ENCODE data around the gene BORCS5.
"Not testable (repeated sequence)": the region's sequence is repeated elsewhere in the genome, so short reads cannot be mapped to it uniquely, and the experiment has no call there.

The BORCS5 gene

DNA sequence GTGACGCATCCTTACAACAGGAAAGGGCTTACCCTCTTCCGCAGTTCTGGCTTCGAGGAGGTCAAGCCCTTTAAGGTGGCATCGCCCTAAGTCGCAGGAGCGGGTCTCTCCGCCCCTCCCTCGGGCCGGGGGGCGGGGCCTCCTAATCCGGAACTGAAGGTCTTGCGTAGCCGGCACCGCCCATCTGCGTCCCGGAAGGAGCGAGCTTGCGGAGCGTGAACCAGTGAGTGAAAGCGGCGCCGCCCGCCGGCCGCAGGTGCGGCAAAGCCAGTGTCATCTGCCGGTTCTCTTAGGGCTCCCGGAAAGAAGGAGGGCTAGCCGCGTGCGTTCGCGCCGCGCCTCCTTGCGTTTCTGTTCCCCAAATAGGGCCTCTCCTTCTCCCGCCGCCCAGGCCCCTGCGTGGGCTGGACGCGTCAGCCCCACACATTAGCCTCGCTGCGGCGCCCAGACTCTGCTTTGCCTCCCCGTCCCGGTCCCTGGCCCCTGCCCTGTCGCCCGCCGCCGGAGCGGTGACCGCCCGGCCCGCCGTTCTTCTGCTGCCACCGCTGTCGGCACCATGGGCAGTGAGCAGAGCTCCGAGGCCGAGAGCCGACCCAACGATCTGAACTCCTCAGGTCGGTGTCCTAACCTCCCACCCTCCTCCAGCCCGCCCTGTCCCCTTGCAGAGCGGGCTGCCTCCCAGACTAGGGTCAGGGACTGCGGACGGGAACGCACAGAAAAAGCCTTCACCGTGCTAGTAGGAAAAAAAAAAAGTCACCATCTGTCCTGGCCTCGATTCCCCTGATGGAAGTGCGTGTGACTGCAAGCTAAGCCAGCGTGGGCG, at the start of gene BORCS5:
TSS of gene BORCS5 (plus strand) at position 183 of the 823 bp plus-strand sequence. CDS start at position 557, 374 bp downstream.
- DNase-seq (ENCODE audit: low read depth), result peak; percentile 85

DNA sequence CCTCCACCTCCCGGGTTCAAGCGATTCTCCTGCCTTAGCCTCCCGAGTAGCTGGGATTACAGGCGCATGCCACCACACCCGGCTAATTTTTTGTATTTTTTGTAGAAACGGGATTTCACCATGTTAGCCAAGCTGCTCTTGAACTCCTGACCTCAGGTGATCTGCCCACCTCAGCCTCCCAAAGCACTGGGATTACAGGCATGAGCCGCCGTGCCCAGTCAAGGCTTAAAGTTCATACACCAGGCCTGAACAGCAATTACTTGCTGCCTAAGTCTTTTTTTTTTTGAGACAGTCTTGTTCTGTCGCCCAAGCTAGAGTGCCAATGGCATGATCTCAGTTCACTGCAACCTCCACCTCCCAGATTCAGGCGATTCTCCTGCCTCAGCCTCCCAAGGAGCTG, 46.2 kb upstream of the BORCS5 start:
- DNase-seq (ENCODE audit: low read depth), result not testable (repeated sequence)

DNA sequence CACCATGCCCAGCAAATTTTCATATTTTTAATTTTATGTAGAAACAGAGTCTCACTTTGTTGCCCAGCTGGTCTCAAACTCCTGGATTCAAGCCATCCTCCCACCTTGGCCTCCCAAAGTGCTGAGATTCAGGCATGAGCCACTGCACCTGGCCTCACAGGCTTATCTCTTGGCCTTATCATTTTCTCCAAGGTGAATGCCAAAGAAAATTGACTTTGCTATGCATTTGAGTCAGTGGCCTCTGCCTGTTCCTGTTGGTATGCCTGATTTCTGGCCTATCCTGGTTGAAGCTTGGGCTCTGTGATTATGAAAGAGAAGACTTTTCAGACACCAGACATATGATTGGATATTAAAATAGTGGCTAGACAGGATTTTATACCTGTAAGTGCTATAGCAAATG, 41.0 kb upstream of the BORCS5 start:
- no peak for DNase-seq (ENCODE audit: low read depth)

DNA sequence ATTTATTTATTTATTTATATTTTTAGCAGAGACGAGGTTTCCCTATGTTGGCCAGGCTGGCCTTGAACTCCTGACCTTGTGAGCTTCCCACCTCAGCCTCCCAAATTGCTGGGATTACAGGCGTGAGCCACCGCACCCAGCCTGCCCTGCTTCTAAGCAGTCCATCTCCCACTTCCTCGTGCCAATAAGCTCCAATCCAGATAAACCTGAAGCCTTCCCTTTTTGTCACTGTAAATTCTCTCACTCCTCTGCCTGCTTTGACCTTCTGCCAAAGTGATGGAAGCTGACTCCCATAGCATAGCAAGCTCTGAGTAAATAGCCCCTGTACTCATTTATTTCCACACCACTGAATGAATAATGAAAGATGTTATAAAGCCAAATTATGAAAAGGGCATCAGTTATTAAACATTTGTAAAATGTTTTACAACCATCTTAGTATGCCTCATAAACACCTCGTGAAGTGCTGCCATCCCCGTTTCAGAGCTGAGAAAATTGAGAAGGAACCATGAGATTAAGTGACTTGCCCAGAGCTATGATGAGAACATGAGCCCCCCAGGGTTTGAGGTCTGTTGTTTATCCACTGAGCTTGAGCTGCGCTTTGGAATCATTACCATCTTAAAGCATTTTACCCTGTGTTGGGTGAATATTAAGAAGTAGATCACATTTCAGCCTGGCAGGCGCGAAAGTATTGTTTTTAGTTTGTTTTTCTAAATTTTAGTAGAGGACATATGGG, 37.3 kb upstream of the BORCS5 start:
- DNase-seq (ENCODE audit: low read depth), result no peak

DNA sequence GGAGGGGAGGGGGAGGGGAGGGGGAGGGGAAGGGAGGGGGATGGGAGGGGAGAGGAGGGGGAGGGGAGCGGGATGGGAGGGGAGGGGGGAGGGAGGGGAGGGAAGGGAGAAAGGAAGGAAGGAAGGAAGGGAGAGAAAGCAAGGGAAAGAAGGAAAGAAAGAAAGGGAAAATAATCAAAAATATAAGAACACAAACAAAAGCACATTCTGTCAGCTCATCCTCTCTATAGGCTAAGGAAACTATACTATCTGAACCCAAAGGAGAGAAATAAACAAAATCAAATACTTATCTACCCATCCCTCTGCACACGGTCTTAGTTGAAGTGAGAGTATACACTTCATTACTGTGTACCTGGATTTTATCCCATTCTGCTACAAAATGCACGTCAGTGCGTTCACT, 33.8 kb upstream of the BORCS5 start:
- no peak for DNase-seq (ENCODE audit: low read depth)

DNA sequence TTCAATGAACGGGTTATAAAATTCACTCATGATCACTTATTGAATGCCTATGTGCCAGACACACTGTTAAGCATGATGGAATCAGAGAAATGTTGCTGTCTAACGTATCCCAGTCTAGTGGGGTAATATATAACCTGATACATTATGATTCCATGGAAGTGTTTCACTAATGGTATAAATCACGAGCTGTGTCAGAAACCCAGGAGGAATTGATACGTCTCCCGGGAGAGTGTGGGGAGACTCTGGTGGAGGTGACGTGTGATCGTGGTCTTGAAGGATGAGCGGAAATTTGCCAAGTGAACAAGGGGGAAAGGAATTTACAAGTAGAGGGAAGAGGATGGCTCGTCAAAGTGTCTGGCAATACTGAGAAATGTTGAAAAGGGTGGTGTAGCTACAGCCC, 33.3 kb upstream of the BORCS5 start:
- DNase-seq (ENCODE audit: low read depth), result peak; percentile 40

DNA sequence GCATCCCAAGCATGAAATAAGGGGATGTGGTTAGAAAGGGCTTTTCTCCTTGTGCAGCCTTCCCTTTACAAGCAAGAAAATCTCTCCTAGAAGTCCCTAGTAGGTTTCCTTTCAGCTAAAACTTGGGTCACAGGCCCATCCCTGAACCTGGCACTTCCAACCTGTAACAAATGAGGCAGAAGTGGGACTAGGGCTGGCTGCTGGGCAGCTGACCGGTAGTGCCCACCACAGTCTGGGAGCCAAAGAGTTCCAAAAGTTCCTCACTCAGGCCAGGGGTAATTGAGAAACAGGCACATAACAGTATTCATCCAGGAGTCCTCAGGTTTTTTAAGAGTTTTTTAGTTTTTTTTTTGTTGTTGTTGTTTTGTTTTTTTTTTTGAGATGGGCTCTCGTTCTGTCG, 30.6 kb upstream of the BORCS5 start:
- no peak for DNase-seq (ENCODE audit: low read depth)

DNA sequence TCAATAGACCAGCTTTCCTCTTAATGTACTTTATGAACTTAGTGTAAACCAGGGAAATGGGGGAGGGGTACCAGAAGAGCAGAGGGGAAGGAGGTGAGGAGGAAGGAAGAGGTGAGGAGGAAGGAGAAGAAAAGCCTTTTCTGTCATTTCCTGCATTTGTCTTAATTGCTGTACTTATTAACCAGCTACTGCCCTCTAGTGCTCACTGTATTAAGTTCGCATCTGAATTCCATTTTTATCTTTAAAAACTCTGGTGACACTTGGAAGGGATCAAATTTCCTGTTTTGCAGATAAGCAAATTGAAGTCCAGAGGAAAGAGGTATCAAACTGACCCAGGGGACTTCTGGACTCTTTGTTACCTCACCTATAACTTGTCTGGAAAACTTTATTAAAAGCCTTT, 29.1 kb upstream of the BORCS5 start:
- DNase-seq (ENCODE audit: low read depth), result peak; percentile 50

DNA sequence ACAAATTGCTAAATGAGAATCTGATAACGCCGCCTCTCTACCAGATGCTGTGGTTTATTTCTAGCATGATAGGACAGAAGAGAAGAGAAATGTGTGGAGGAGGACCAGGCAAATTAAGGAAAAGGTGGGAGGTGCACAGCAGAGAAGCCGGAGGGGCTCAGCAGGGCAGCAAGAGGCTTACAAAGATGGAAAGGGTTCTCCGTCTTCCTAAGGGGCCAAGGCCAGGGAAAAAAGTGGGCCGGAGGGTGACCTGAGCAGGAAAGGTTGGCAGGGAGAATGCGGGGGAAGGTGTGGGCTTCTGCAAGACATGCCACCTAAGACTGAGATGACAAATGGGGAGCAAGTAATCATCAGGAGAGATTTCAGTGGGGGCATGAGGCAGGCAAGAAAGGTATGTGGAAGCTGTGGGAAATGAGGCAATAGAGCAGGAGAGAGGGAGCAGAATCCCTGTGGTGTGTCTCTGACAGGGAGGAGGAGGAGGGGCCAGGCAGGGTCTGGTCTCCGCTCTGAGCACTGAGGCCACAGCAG, 25.6 kb upstream of the BORCS5 start:
- no peak for DNase-seq (ENCODE audit: low read depth)

DNA sequence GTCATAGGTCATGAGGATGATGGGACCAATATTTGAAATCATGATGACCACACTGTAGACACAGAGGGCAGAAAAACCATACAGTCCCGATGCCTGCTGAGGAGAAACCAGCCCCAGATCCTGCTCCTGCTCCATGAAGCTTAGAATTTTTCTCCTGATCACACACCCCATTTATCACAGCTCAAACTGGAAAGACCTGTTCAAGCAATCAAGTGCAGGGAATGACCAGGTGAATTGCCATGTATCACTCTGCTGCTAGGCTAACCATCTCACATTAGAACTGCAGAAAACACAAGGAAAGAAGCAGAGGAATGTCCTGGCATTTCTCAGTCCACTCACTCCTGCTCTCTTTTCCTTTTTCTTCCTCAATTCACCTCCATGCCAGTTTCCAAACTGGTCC, 25.0 kb upstream of the BORCS5 start:
- no peak for DNase-seq (ENCODE audit: low read depth)

DNA sequence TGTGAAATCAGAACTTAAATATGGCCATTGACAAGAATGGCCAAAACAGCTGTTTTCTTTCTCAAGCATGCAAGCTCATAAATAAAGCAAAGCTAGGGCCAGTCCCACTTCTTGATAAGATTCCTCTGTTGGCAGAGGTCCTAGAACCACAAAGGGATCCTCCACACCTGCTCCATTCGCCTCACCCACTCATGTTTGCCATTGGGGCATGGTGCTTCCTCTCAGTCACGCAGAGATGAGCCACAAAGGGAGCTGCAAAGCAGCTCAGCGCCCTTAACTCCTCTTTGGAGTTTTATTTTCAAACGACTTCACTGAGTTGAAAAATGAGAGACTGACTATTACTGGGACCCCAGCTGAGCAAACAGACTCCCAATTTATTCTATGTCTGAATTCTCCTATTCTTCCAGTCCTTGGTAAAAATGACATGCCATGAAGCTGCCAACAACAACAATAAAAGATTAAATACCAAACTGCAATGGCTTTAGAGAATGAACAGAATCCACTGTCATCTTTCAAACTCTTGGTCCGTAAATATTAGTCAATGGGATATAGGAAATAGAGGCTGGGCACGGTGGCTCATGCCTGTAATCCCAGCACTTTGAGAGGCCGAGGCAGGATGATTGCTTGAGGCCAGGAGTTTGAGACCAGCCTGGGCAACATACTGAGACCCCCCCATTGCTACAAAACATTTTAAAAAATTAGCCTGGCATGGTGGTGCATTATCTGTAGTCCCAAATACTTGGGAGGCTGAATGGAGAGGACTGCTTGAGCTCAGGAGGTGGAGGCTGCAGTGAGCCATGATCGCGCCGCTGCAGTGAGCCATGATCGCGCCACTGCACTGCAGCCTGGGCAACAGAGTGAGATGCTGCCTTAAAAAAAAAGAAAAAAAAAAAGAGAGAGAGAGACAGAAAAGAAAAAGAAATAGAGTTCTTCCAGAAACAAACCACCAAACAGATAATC, 23.2 kb upstream of the BORCS5 start:
- no peak for DNase-seq (ENCODE audit: low read depth)

DNA sequence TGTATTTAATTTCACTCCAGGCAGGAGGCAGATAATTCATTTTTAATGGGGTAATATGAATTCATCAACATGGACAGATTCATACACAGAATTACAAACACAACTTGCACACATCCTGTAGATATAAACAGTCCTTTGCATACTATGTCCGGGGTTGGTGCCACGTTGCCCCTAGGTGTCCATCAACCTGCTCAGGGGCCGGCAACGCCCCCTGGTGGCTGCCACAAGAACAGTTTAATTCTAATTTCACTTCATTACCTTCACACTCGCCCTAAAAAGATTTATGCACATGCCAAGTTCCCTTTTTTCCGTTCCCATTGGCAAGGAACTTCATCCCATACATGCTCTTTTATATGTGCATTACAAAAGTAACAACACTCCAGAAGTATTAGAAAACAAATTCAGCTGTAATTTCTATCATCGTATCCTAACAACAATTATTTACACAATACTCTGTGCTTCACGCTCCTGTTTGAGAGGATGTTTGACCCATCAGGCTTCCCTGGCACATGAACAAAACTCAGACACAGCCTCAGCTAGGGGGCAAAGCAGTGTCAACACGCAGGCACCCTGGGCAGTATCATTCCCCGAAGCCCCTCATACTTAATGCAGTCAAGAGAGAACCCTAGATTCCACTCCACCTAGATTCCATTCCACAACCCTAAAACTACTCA, 22.4 kb upstream of the BORCS5 start:
- DNase-seq (ENCODE audit: low read depth), result no peak

DNA sequence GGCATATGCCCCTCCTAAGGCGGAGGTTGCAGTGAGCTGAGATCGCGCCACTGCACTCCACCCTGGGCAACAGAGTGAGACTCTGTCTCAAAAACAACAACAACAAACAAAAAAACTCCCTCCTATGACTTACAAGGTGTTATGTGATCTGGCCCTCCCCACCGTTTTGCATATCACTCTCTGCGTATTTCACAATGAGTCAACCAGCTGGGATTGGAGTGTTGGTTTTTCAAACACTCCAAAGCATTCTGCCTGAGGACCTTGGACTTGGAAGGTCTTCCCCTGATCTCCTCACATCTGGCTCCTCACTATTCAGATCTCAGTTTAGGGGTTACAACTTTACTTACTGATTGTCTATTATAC, 20.8 kb upstream of the BORCS5 start:
- DNase-seq (ENCODE audit: low read depth), result no peak

DNA sequence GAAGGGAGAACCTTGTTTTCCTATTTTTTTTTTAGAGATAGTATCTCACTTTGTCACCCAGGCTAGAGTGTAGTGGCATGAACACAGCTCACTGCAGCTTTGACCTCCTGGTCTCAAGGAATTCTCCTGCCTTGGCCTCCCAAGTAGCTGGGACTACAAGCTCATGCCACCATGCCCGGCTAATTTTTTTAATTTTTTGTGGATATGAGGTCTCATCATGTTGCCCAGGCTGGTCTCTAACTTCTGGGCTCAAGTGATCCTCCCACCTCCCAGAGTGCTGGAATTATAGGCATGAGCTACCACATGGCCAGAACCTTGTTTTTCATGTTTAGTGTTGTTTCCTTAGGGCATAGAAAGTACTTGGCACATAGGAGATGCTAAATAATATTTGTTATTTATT, 20.4 kb upstream of the BORCS5 start:
- DNase-seq (ENCODE audit: low read depth), result no peak

DNA sequence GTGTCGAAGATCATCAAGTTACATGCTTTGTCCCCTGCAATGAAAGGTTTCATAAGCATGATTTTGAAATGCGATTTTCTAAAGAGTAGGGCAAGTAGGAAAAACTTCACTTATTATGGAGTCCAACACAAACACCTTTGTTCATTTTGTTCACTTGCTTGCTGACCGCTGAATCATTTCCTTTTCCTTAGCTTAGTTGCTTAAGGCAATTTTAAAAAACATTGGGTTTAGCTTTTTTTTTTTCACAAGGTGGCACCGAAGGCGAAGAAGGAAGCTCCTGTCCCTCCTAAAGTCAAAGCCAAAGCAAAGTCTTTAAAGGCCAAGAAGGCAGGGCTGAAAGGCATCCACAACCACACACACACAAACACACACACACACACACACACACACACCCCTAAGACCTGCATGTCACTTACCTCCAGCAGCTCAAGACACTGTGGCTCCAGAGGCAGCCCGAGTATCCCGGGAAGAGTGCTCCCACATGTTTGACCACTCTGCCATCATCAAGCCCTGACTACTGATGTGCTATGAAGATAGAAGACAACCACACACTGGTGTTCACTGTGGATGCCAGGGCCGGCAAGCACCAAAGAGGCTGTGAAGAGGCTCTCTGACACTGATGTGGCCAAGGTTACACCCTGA, 18.2 kb upstream of the BORCS5 start:
- DNase-seq (ENCODE audit: low read depth), result no peak

DNA sequence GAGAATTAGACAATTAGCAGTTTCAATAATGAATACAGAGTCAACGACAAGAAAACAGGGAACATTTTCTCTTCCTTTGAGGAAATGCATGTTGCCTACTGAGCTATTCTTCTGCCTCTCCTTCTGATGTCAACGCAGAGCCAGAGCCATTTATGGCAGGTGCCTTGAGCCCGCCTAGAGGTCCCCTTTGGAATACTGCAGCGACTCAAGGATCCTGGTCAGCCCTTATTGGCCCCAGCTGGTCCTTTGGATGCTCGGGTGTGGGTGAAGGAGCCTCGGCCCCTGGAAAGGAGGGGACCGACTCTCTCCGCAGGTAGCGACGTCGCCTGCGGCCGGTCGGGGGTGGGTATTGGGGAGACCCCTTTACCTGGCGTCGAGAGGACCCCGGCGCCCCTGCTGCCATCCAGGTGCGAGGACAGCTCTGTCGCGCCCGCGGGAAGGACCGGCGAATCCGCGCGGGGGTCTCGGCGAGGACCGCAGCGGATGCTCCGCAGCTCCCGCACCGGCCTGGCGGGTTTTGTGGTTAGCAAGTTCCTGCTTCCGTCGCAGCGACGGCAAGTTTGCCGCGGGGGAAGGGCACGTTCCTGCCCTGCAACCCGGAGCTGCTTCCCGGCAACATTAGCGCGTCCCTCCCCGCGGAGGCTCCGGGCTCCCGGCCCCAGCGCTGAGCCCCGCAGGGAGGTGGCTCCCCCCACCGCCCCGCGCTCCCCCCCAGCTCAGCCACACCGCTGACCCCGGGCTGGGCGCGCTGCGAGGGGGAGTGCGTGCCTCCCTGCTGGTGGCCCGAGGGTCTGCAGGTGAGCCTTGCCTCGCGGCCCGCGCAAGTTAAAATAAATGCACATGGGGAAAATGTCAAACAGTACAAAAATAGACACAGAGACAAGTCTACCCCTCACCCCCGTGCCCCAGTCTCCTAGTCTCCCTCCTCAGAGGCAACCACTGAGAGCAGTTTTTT, 6.9 kb upstream of the BORCS5 start, which contains the start of gene MANSC1:
TSS of gene MANSC1 (minus strand) at position 532 of the 955 bp plus-strand sequence. CDS start 6,928 bp downstream, outside the sequence.
- DNase-seq (ENCODE audit: low read depth), result no peak

DNA sequence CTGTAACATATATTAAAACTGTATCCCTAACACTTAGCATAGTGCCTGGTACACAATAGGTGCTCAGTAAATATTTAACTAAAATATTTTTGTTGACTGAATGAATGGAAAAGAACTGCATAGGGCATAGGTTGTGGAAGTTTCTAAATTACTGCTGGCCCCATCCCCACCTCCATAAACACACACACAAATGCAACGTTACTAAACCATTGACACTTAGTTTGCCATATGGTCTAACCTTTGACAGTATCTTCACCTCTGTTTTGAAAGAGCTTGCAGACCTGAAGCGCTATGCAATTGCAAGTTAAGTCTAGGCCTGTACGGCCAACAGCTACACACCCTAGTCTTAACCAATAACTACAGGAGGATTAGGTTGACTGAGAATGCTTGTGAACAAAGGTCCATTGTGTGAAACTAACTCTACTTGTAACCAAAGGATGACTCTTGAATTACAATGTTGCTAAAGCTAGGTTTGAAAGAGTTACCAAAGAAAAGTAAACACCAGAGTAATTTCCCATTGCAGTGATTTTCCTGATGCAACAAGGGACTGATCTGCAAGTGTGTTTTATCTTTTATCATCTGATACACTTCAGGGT, 5.9 kb upstream of the BORCS5 start:
- DNase-seq (ENCODE audit: low read depth), result no peak

DNA sequence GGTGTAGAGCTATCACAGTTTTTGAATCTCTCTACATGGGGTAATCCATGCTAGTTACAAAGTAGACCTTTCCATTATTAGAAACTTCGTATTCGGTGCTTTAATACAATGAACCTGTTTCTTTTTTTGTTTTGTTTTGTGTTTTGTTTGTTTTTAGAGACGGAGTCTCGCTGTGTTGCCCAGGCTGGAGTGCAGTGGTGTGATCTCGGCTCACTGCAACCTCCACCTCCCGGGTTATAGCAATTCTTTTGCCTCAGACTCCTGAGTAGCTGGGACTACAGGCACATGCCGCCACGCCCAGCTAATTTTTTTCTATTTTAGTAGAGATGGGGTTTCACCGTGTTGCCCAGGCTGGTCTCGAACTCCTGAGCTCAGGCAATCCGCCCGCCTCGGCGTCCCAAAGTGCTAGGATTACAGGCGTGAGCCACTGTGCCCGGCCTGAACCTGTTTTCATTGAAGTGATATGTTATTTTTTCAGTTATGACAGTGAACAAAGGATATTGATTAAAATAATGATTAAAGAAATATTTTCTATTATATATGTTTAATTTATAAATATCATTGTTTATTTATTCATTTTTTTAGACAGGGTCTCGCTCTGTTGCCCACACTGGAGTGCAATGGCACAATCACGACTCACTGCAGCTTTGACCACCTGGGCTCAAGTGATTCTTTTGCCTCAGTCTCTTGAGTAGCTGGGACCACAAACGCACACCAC, 5.3 kb upstream of the BORCS5 start:
- not testable (repeated sequence) for DNase-seq (ENCODE audit: low read depth)

DNA sequence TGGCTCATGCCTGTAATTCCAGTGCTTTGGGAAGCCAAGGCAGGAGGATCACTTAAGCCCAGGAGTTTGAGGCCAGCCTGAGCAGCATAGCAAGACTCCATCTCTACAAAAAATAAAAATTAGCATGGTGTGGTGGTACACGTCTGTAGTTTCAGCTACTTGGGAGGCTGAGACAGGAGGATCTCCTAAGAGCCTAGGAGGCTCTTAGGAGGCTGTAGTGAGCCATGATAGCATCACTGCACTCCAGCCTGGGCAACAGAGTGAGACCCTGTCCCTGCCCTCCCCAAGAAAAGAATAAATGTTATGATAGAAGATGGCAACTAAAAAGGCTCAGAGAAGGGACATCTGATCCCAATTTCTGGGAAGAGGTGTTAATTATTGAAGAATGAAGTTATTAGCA, 3.6 kb upstream of the BORCS5 start:
- no peak for DNase-seq (ENCODE audit: low read depth)

Measured in stromal cell of bone marrow (primary cell).